K562 (cell line): ENCODE results near the gene CTNNBL1. TPM values are rescaled to one million over a fixed set of nuclear protein-coding genes. Genes with fewer than 3 reads are reported as not detected.

Experiments used
- ATAC-seq: fragments of 200-7000 bp; cut with Tn5 transposase; 3 replicates; pipeline ENCODE4 v1.9.1; 2020; ENCODE audit warnings: moderate library complexity
- BruUV-seq: library from RNA; stranded (reverse); fragments of 400-500 nt; replicated peaks from 2 replicates; lab custom pipeline; 2021; lab: Mats Ljungman, UMichigan
- CTCF ChIA-PET: fragments of 300-600 bp; formaldehyde crosslinking; extraction: SDS; loops from one replicate; lab custom pipeline; 2021; ENCODE audit warnings: low intra/inter-chr PET ratio; lab: Yijun Ruan, JAX
- POLR2A ChIA-PET: fragments of 300-600, 350-650 bp; sonication (Branson Sonifier 250); formaldehyde crosslinking; extraction: SDS; loops from one replicate; lab custom pipeline; 2021; ENCODE audit warnings: antibody characterized with exemption, inconsistent platforms; lab: Yijun Ruan, JAX
- DNase-seq, 4 experiments: peaks; one replicate each; pipeline versions ENCODE4 v3.0.0 to v3.0.0-alpha.2; 2011 to 2018; ENCODE audit warnings: low spot score in 3 of 4, mixed read lengths in 3 of 4; ENCODE audit errors: extremely low read depth in 1 of 4
- FAIRE-seq: peaks from 2 replicates; lab custom pipeline; 2011; peaks lifted over from hg19 to GRCh38; lab: Jason Lieb, UNC
- H2AFZ ChIP-seq: 2 replicates; pipeline ENCODE4 v1.6.0; 2011; ENCODE audit warnings: low read depth, low read length, control low read depth, inconsistent platforms
- H3K27ac ChIP-seq: fragments of 200-600 bp; 3 replicates; pipeline ENCODE4 v1.8.0; 2011; ENCODE audit warnings: low read depth, mild to moderate bottlenecking, control low read depth, inconsistent platforms, low read length, moderate library complexity, mixed read lengths; ENCODE audit errors: extremely low read depth
- H3K27me3 ChIP-seq, 2 experiments: fragments of 300-600 bp in 1 of 2; 2 replicates in 1 of 2; 3 replicates in 1 of 2; pipeline versions ENCODE4 v1.6.0 to v1.8.0; 2011; ENCODE audit warnings: inconsistent platforms in 2 of 2, low read length in 2 of 2, mild to moderate bottlenecking in 1 of 2, mixed read lengths in 1 of 2, moderate library complexity in 1 of 2; ENCODE audit not compliant: control insufficient read depth in 2 of 2, insufficient read depth in 2 of 2
- H3K36me3 ChIP-seq: fragments of 300-600 bp; 3 replicates; pipeline ENCODE4 v1.8.0; 2011; ENCODE audit warnings: mild to moderate bottlenecking, low read length, inconsistent platforms; ENCODE audit not compliant: control insufficient read depth, insufficient read depth
- H3K4me1 ChIP-seq, 2 experiments: fragments of 200-600 bp in 1 of 2; replicated peaks in 1 of 2; 2 replicates in 1 of 2; 3 replicates in 1 of 2; pipeline versions ENCODE4 v1.5.1 to v1.8.0; 2011; ENCODE audit warnings: inconsistent platforms in 2 of 2, low read length in 2 of 2, mild to moderate bottlenecking in 1 of 2, mixed read lengths in 1 of 2, moderate library complexity in 1 of 2; ENCODE audit not compliant: control insufficient read depth in 2 of 2, insufficient read depth in 2 of 2
- H3K4me2 ChIP-seq: 2 replicates; pipeline ENCODE4 v1.6.1; 2011; ENCODE audit warnings: low read length, control low read depth, inconsistent platforms, mixed read lengths; ENCODE audit not compliant: insufficient read depth
- H3K4me3 ChIP-seq: fragments of 200-600 bp; sonication (generic), shearing (Covaris generic); 2 replicates; pipeline ENCODE4 v1.5.1; 2016; ENCODE audit warnings: control low read depth, inconsistent platforms
- H3K79me2 ChIP-seq: fragments of 200-600 bp; 3 replicates; pipeline ENCODE4 v1.8.0; 2011; ENCODE audit warnings: low read length, inconsistent platforms; ENCODE audit not compliant: control insufficient read depth, insufficient read depth
- H3K9ac ChIP-seq, 2 experiments: 2 replicates each; pipeline versions ENCODE4 v1.6.0 to v1.6.1; 2011; ENCODE audit warnings: low read depth in 2 of 2, low read length in 2 of 2, control low read depth in 1 of 2, inconsistent platforms in 1 of 2, mild to moderate bottlenecking in 1 of 2, mixed read lengths in 1 of 2; ENCODE audit not compliant: insufficient read depth in 1 of 2
- H3K9me1 ChIP-seq: one replicate; pipeline ENCODE4 v1.6.0; 2011; ENCODE audit warnings: inconsistent platforms, mild to moderate bottlenecking, low read length, moderate library complexity; ENCODE audit not compliant: control insufficient read depth, insufficient read depth
- H3K9me3 ChIP-seq: replicated peaks from 2 replicates; pipeline ENCODE4 v1.5.1; 2011; ENCODE audit warnings: low read depth, low read length, inconsistent platforms; ENCODE audit not compliant: control insufficient read depth, insufficient read depth
- H4K20me1 ChIP-seq: replicated peaks from 2 replicates; pipeline ENCODE4 v1.6.1; 2011; ENCODE audit warnings: low read length, inconsistent platforms, mixed read lengths; ENCODE audit not compliant: control insufficient read depth, insufficient read depth
- BRD9 ChIP-seq: fragments of 450-650 bp; IDR thresholded peaks from 2 replicates; pipeline ENCODE4 v1.6.1; 2018; ENCODE audit warnings: low read depth; ENCODE audit not compliant: partially characterized antibody
- CBFA2T2 ChIP-seq: fragments of 450-650 bp; conservative IDR thresholded peaks from 2 replicates; pipeline ENCODE4 v1.6.1; 2017; ENCODE audit warnings: mild to moderate bottlenecking
- DEAF1 ChIP-seq: fragments of 450-650 bp; formaldehyde crosslinking; IDR thresholded peaks from 2 replicates; pipeline ENCODE4 v1.4.0; 2020; ENCODE audit warnings: mild to moderate bottlenecking, moderate library complexity
- FOXP4 ChIP-seq: sonication (generic); formaldehyde crosslinking; IDR thresholded peaks from 2 replicates; pipeline ENCODE4 v1.8.0; 2022; ENCODE audit warnings: mild to moderate bottlenecking, missing genetic modification reagents, borderline replicate concordance
- GABPA ChIP-seq: fragments of 200-800 bp; sonication (Bioruptor generic); conservative IDR thresholded peaks from 2 replicates; pipeline ENCODE4 v1.6.1; 2016; ENCODE audit warnings: low read depth, missing genetic modification characterization, missing compliant biosample characterization
- L3MBTL2 ChIP-seq: fragments of 450-650 bp; IDR thresholded peaks from 2 replicates; pipeline ENCODE4 v1.6.1; 2016; ENCODE audit warnings: mild to moderate bottlenecking, moderate library complexity
- TOE1 ChIP-seq, 2 experiments: fragments of 450-650 bp in 1 of 2; sonication (generic) in 1 of 2; formaldehyde crosslinking in 1 of 2; IDR thresholded peaks; 2 replicates each; pipeline versions ENCODE4 v1.7.1 to v1.8.0; 2016 to 2022; ENCODE audit warnings: borderline replicate concordance in 2 of 2, mild to moderate bottlenecking in 2 of 2, antibody characterized with exemption in 1 of 2, inconsistent platforms in 1 of 2, low read depth in 1 of 2, missing genetic modification reagents in 1 of 2, moderate library complexity in 1 of 2
- U2AF2 ChIP-seq: fragments of 200-400 bp; formaldehyde crosslinking; optimal IDR thresholded peaks from 2 replicates; pipeline ENCODE3; 2017; ENCODE audit warnings: low read depth, mild to moderate bottlenecking, low read length
- ZBTB43 ChIP-seq: sonication (generic); formaldehyde crosslinking; IDR thresholded peaks from 2 replicates; pipeline ENCODE4 v1.8.0; 2023; ENCODE audit warnings: mild to moderate bottlenecking, missing genetic modification reagents
- WGBS: fragments of 100-300 bp; shearing (Covaris generic); methylation state at CpG from one replicate; pipeline ENCODE4 v1.1.6; 2016; ENCODE audit warnings: low coverage, mixed read lengths; ENCODE audit not compliant: insufficient coverage; ENCODE audit errors: missing lambda C conversion rate; 5-methylcytosine and 5-hydroxymethylcytosine counted together
- in situ Hi-C: fragments of 300-500 bp; cut with MboI; formaldehyde crosslinking; loops from 4 replicates; pipeline ENCODE4 v1.15.0; 2018; ENCODE audit warnings: inconsistent platforms, mixed read lengths
- intact Hi-C: fragments of 100-400 bp; cut with micrococcal nuclease; formaldehyde crosslinking; loops from 2 replicates; pipeline ENCODE4 v1.14.2; 2022
- polyA plus RNA-seq, 8 experiments: library from polyadenylated mRNA; depleted of rRNA in 4 of 8; stranded (reverse) in 5 of 8; unstranded in 3 of 8; fragments of >200 nt; fragmentation: Nextera tagmentation in 2 of 8; fragmentation: Illumina TruSeq in 1 of 8; extraction: Ambion mirVana in 2 of 8; extraction: Trizol in 1 of 8; gene quantifications; 2 replicates each; pipeline versions ENCODE4 v1.2.1 to v1.2.3, GENCODE V29; 2011 to 2014; ENCODE audit warnings: inconsistent platforms in 1 of 8, missing spikeins in 1 of 8
- total RNA-seq, 7 experiments: library from RNA; depleted of rRNA in 6 of 7; stranded (reverse); fragments of >200 nt in 6 of 7; fragmentation: Illumina TruSeq in 2 of 7; extraction: Trizol in 2 of 7; gene quantifications; 2 replicates each; pipeline versions ENCODE4 v1.2.1 to v1.2.3, GENCODE V29; 2011 to 2021; ENCODE audit warnings: low replicate concordance in 1 of 7

The CTNNBL1 gene
- total and polyA plus RNA-seq, 9 of the 15 experiments (the other 6 are each of a cell fraction or from before 2014, with no cell fraction given), result 32.4 to 85.6 (median 43.6) TPM

- intact Hi-C loops (no loop called here), in situ Hi-C loops (no loop called here)
- H3K79me2 ChIP-seq, result no peaks in the 10 kb centered on the region
- no peak overlapping the region for H3K4me3 ChIP-seq
- FAIRE-seq (peak; percentile 71), DNase-seq (peak in 3 of 4 experiments; percentile 40 to 61 (median 48)), ATAC-seq (peak; percentile 68)
- no TSS peak for BruUV-seq
- CTCF ChIA-PET, result no interaction called here
- H2AFZ ChIP-seq, result no peak overlapping the region
- POLR2A ChIA-PET, result interaction anchor here (0.6 kb wide), 2 partner anchors 16 to 252 kb away, joined by 3 read pairs; partner anchors contain the start of gene VSTM2L
- WGBS, result 14% methylated on average over 4 of the region's 4 CpGs
- H3K27me3 ChIP-seq, result peaks cover 32 to 87% of the 10 kb centered on the region in 2 experiments
- H3K9ac ChIP-seq, result no peak overlapping the region
- no peaks in the 10 kb centered on the region for H3K9me1 ChIP-seq
- no peak overlapping the region for H3K27ac ChIP-seq
- peaks cover 7% of the 10 kb centered on the region; the same call in 1 of the 2 replicates for H4K20me1 ChIP-seq
- H3K36me3 ChIP-seq, result no peaks in the 10 kb centered on the region
- no peaks in the 10 kb centered on the region for H3K9me3 ChIP-seq
- H3K4me1 ChIP-seq, result peaks cover 0 to 8% of the 10 kb centered on the region in 2 experiments; a peak in 2 of 5 replicates
- H3K4me2 ChIP-seq, result no peak overlapping the region
- TF ChIP-seq FOXP4 (CRISPR knock-in tag) (no peak), ZBTB43 (no peak), L3MBTL2 (no peak), GABPA (no peak), BRD9 (peak; percentile 74), DEAF1 (CRISPR knock-in tag) (no peak), CBFA2T2 (peak; percentile 55), U2AF2 (no peak), TOE1 (IDR thresholded peaks at IDR 0.05; ENCODE audit: borderline replicate concordance) (peak; percentile 87), TOE1 (CRISPR knock-in tag; IDR thresholded peaks at IDR 0.05; ENCODE audit: borderline replicate concordance, low read depth) (no peak)
These were observed 193.0 kb downstream of the CTNNBL1 start for GRCh38 chr20:37886851-37887297.
